Mesothelial cell of epicardium (in vitro differentiated cells): ENCODE results near the gene FXYD2. TPM values are rescaled to one million over a fixed set of nuclear protein-coding genes. Genes with fewer than 3 reads are reported as not detected.
A peak's percentile ranks its signal among the peaks of the same experiment; 100 is the strongest.

Experiments used
- DNase-seq, 2 experiments: peaks; one replicate each; pipeline ENCODE4 v3.0.0; 2021; ENCODE audit warnings: low spot score in 2 of 2; ENCODE audit not compliant: unreplicated experiment in 2 of 2
- H3K27ac Mint-ChIP-seq: 2 replicates; pipeline ENCODE4 v1.8.0; 2021; ENCODE audit warnings: mixed read lengths
- H3K27me3 Mint-ChIP-seq: 2 replicates; pipeline ENCODE4 v1.8.0; 2021; ENCODE audit warnings: low read depth, mixed read lengths
- H3K36me3 Mint-ChIP-seq: 2 replicates; pipeline ENCODE4 v1.8.0; 2021; ENCODE audit warnings: mixed read lengths
- H3K4me1 Mint-ChIP-seq: 2 replicates; pipeline ENCODE4 v1.8.0; 2021; ENCODE audit warnings: mixed read lengths
- H3K4me3 Mint-ChIP-seq: 2 replicates; pipeline ENCODE4 v1.8.0; 2021; ENCODE audit warnings: mild to moderate bottlenecking, moderate library complexity, mixed read lengths
- H3K9me3 Mint-ChIP-seq: 2 replicates; pipeline ENCODE4 v1.8.0; 2021; ENCODE audit warnings: mixed read lengths
- total RNA-seq: library from RNA; stranded (reverse); gene quantifications from 3 replicates; pipeline ENCODE4 v1.2.1, GENCODE V29; 2021
- TF ChIP-seq, protein P1 (sequence below): fragments of 200-600 bp; sonication (generic); IDR thresholded peaks from one replicate; pipeline ENCODE4 v1.5.0; 2021; ENCODE audit warnings: antibody characterized with exemption; ENCODE audit not compliant: unreplicated experiment

FXYD2 gene
- total RNA-seq, 1 donor from 2014 or later, result 6.3 TPM

DNA sequence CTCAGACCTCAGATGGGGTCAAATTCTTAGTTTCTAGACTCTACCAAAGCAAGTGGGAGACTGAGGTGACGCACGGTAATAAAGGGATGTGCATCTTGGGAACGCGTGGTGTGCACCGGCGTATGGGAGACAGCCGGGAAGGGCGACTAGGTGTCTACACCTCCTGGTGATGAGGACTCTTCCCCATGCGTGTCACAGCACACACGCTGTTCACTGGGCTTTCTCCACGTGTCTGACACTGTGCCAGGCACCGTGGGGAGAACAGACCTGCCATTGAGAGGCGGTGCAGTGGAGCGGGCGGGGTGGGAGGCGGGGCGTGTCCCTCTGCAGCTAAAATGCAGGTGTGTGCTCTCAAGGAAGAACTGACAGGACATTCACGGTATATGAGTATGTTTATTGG lies 46.6 kb upstream of the FXYD2 start:
- no peak for DNase-seq
- Mint-ChIP-seq H3K27ac (peak overlapping the region; percentile 89), H3K4me1 (peaks cover 68% of the 10 kb centered on the region), H3K36me3 (peaks cover 3% of the 10 kb centered on the region), H3K4me3 (no peak overlapping the region), H3K9me3 (no peaks in the 10 kb centered on the region), H3K27me3 (peaks cover under 1% of the 10 kb centered on the region)
- TF ChIP-seq, protein P1, sequence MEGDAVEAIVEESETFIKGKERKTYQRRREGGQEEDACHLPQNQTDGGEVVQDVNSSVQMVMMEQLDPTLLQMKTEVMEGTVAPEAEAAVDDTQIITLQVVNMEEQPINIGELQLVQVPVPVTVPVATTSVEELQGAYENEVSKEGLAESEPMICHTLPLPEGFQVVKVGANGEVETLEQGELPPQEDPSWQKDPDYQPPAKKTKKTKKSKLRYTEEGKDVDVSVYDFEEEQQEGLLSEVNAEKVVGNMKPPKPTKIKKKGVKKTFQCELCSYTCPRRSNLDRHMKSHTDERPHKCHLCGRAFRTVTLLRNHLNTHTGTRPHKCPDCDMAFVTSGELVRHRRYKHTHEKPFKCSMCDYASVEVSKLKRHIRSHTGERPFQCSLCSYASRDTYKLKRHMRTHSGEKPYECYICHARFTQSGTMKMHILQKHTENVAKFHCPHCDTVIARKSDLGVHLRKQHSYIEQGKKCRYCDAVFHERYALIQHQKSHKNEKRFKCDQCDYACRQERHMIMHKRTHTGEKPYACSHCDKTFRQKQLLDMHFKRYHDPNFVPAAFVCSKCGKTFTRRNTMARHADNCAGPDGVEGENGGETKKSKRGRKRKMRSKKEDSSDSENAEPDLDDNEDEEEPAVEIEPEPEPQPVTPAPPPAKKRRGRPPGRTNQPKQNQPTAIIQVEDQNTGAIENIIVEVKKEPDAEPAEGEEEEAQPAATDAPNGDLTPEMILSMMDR, result no peak

DNA sequence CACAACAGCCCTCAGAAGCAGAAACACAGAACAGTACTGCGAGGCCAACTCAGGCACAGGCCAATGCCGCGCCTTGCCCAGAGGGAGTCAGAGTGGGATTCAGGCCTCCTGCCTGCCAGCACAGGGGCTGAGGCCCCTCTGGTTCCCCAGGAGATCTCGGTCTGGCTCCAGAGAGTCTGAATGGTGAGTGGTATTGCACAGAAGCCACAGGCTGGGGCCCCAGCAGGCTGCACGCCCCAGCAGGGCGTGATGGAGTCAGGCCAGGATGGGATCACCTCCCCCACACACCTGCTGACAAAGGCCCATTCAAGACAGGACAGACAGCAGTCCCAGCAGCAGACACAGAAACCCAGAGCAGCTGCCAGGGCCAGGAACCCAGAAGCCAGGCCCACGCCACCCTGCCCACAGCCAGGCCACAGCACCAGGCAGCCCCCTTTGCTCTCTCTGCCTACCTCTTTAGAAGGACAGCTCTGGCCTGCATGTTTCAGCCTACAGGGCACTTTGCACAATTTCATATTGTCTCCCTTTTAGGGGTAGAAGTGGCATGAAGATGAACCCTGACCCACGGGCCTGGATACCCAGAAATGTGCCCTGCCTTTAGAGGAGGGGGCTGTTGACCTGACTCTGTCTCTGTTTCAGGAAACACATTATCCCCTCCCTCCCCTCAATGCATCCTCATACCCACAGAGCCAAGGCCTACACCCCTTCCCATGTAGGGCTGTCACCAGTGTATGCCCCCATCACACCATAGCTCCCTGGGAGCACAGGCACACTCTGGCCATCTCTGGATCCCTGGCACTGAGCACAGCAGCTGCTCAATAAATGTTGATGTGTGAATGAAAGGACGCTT lies 45.8 kb upstream of the FXYD2 start:
- H3K36me3 Mint-ChIP-seq, result peaks cover 7% of the 10 kb centered on the region
- H3K27ac Mint-ChIP-seq, result peak overlapping the region; percentile 89
- TF ChIP-seq, protein P1, result no peak
- no peak for DNase-seq
- H3K27me3 Mint-ChIP-seq, result no peaks in the 10 kb centered on the region
- H3K4me1 Mint-ChIP-seq, result peaks cover 65% of the 10 kb centered on the region
- H3K9me3 Mint-ChIP-seq, result no peaks in the 10 kb centered on the region
- H3K4me3 Mint-ChIP-seq, result peak overlapping the region; percentile 27

DNA sequence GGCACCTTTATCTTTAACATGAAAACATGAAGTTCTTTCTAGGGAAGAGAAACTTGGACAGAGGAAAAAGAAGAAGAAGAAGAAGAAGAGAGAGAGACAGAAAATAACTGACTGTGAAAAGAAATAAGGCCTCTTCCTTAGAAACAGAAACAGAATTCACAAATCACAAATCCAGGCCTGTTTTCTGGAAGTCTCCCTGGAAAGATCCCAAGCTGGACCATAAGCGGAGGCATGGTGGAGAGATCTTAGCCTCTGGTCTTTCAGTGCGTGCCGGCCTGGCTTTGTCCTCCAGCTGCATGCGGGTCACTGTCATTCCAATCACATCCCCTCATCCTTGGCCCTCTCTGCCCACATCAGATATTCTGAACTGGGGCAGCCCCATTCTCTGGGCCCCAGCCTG lies 45.1 kb upstream of the FXYD2 start:
- no peak for DNase-seq
- no peaks in the 10 kb centered on the region for H3K27me3 Mint-ChIP-seq
- H3K9me3 Mint-ChIP-seq, result no peaks in the 10 kb centered on the region
- H3K27ac Mint-ChIP-seq, result peak overlapping the region; percentile 89
- H3K36me3 Mint-ChIP-seq, result peaks cover 11% of the 10 kb centered on the region
- H3K4me3 Mint-ChIP-seq, result peak overlapping the region; percentile 3
- TF ChIP-seq, protein P1, result no peak
- peaks cover 59% of the 10 kb centered on the region for H3K4me1 Mint-ChIP-seq

DNA sequence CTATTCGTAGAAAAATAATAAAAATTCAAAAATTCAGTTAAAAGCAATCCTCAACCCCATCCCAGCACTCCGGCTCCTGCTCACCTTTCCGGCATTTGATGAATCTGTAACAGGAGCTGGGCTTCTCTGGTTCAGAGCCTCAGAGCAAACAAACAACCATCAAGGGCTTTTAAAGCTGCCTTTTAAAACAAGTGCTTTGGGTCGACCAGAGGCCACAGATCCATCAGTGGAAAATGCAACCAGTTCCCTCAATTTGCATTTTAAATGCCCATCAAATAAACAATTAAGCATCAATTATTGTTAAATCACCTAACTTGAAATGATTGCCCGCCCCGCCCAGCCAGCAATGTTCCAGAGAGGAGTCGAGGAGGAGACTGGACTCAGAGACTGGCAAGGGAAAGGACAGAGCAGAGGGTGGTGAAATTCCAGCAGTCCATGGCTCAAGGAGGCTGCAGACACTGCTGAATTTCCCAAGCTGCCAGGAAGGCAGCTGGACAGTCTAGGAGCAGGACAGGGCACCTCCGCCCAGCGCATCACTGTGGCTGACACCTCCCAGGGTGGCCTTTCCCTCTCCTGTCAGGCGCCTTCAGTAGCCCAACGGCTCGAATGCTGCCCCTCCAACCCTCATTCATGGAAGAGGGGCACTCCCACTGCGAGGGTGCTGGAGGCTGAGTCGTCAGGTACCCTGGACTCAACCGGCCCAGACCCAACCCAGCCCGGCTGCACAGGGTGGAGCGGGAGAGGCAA lies 44.4 kb upstream of the FXYD2 start:
- Mint-ChIP-seq H3K9me3 (no peaks in the 10 kb centered on the region), H3K27me3 (no peaks in the 10 kb centered on the region), H3K27ac (peak overlapping the region; percentile 89), H3K36me3 (peaks cover 13% of the 10 kb centered on the region), H3K4me3 (no peak overlapping the region), H3K4me1 (peaks cover 53% of the 10 kb centered on the region)
- DNase-seq, result no peak
- TF ChIP-seq, protein P1, result no peak

DNA sequence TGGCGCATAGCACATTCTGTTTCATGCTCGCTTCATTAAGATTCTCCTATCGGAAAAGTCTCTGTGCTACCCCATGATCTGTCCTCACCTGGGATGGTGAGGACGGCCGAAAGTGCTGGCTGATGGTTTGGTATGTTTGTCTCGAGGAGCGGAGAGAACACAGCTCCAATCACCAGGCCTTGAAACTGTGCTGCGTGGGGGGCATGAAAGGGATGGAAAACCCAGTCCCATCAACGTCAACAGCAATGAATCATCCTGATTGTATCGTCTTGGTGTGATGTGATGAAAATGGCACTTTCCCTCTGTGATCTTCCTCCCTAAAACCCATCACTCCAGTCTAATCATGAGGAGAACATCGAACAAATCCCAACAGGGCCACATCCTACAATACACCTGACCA lies 43.5 kb upstream of the FXYD2 start:
- peaks cover 48% of the 10 kb centered on the region for H3K4me1 Mint-ChIP-seq
- no peak overlapping the region for H3K4me3 Mint-ChIP-seq
- H3K36me3 Mint-ChIP-seq, result peaks cover 13% of the 10 kb centered on the region
- TF ChIP-seq, protein P1, result no peak
- no peak for DNase-seq
- H3K27me3 Mint-ChIP-seq, result no peaks in the 10 kb centered on the region
- no peak overlapping the region for H3K27ac Mint-ChIP-seq
- no peaks in the 10 kb centered on the region for H3K9me3 Mint-ChIP-seq
